ENCODE results near the gene PYGB.

PYGB gene

DNA sequence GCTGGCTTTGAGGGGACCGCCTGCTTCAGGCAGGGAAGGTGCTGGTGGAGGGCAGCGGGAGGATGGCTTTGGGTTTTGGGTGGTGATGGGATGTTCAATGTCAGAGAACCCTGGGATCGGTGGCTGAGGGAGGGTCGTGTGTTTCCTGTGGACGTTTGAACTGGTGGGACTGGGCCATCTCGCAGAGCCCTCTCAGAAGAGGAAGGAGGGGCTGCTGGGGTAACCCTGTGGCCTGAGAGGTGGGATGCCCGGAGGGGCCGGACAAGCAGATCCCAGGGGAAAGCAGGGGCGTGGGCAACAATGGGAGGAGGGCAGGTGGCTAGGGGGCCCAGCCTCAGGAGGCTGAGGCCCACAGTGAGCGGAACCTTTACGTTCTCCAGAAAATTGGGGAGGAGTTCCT, 34.9 kb downstream of the PYGB start:
- no peak for DNase-seq (ENCODE audit: low read depth, low spot score)

- DNase-seq (ENCODE audit: low read depth, low spot score) = no peak
These were observed 35.5 kb downstream of the PYGB start for GRCh38 chr20:25283221-25283951.

DNA sequence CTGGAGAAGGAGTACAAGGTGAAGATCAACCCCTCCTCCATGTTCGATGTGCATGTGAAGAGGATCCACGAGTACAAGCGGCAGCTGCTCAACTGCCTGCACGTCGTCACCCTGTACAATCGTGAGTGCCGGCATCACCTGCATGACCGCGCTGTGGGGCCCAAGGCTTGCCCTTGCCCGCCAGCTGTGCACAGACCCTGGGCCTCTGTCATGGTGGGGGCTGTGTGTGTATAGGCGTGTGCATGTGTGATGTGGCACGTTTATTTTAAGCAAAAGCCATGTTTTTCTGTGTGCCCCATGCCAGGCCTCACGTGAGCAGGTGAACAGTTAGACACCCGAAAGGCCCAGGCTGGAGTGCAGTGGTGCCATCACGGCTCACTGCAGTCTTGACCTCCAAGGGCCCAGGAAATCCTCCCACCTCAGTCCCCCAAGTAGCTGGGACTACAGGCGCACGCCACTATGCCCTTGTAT, 36.3 kb downstream of the PYGB start:
- DNase-seq (ENCODE audit: low read depth, low spot score) = no peak

DNA sequence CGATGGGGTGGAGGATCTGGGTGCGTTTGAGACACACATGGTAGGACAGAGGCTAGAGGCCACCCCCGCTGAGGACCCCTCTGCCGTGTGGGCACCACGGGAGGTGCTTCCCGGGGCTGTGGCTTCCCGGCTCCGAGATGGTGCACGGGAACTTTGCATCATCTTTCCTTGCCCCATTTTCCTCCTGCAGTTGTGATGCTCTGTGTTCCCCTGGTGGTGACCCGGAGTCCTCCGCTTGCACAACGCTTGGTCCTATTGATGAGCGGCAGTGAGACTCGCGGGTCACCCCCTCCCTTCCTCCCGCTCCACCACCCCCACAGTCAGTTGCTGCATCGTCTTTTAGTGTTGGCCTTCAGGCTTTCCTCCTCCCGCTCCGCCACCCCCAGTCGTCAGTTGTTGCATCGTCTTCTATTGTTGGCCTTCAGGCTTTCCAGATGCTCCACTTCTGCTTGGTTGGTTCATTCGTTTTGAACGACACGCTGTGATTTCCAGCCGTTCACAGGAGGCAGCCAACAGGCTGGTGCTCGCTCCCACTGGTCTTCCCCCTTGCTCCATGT, 37.3 kb downstream of the PYGB start:
- no peak for DNase-seq (ENCODE audit: low read depth, low spot score)

DNA sequence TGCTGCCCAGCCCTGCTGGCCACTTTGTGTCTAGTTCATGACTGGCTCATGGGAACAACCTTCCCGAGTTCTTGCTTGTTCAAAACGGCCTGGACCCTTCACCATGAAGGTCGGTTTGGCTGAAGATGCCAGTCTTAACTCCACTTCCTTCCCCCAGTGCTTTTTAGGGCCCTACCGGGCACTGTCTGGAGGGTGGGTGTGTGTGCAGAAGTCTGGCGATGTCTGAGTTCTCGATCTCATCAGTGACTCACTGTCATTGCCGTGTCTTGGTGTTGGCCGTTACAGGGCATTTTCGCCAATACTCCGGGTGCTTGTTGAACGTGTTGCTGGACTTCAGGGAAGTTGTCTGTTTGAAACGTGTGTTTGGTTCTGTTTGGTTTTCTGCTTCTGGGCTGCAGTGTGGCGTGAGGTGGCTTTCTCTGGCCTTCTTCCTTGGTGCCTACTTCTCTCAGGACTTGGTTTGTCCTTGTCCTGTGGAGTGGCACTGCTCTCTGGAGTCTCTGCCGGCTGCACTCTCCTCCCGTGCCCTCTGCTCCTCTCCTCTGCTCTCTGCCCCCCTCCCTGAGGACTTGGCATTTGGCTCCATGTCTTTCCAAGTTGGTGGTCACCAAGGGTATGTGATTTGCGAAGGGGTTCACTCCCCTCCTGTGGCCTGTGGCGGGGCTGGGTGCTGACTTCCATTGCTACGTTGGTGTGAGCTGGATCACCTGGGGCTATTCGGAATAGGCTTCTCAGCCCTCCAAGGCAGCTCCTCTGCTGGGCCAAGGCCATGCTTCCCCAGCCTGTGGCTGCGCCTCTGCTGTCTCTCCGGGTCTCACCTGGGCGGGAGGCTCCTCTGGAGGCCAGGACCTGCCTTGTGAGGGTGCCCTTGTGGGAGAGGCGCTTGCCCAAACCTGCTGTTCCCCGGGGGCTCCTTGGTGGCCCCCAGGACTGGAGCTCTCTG, 38.2 kb downstream of the PYGB start:
- DNase-seq (ENCODE audit: low read depth, low spot score) = no peak

GRCh38 chr20:25286917-25287316, 39.0 kb downstream of the PYGB start:
- DNase-seq (ENCODE audit: low read depth, low spot score) = no peak

DNA sequence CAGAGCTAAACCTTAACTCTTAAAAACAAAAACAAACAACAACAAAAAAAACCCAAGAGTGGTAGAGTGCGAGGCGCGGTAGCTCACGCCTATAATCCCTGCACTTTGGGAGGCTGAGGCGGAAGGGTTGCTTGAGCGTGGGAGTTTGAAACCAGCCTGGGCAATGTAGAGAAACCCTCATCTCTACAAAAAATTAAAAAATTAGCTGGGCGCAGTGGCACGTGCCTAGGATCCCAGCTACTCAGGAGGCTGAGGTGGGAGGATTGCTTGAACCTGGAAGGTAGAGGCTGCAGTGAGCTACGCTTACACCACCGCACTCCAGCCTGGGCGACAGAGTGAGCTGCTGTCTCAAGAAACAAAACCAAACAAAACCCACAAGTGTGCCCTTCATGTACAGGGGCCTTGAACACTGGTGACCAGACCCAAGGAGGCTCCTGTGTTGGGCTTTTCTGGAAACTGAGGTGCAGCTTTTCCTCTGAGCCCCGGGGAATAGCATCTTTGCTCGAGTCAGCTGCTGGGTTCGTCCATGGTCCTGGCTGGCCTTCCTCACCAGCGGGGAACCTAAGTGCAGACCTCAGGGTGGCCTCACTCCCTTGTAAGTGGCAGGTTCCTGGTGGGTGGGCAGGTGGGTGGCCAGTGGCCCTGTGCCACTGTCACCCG, 39.9 kb downstream of the PYGB start:
- DNase-seq (ENCODE audit: low read depth, low spot score) = no peak

DNA sequence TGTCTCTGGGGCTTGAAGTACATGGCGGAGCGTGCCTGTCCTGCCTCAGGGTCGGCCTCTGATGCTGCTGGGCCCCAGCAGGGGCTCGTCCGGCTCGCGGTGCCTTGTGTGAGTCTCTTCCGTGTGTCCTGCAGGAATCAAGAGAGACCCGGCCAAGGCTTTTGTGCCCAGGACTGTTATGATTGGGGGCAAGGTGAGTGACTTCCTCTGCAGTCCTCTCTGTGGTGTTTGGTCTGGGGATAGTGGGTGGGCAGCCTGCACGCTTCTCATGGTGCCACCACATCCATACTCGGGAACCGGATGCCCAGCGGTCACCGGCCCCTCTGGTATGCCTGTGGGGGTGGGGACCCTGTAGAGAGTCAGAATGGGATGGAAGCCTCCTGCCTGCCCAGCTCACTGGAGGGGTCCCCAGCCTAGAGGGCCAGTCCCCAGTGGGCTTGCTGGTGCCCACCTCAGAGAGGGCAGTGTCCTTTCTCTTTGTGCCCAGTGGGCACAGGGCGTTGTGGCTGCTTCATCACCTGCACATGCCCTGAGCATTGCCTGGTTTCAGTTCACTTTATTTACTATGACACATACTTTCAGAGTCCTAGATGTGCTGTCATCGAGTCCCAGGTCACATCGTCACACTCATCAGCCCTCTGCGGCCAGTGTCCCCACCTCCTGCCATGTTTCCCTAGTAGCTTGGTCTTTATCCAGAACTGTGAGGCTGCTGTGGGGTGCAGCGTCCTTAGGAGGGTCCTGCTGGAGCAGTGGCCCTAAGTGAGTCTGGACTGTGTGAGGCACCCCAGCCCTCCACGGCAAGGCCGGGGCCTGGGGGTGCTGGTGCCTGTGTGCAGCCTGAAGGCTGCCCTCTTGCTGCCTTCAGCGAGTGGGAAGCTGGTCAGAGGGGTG, 40.7 kb downstream of the PYGB start:
- DNase-seq (ENCODE audit: low read depth, low spot score) = no peak

DNA sequence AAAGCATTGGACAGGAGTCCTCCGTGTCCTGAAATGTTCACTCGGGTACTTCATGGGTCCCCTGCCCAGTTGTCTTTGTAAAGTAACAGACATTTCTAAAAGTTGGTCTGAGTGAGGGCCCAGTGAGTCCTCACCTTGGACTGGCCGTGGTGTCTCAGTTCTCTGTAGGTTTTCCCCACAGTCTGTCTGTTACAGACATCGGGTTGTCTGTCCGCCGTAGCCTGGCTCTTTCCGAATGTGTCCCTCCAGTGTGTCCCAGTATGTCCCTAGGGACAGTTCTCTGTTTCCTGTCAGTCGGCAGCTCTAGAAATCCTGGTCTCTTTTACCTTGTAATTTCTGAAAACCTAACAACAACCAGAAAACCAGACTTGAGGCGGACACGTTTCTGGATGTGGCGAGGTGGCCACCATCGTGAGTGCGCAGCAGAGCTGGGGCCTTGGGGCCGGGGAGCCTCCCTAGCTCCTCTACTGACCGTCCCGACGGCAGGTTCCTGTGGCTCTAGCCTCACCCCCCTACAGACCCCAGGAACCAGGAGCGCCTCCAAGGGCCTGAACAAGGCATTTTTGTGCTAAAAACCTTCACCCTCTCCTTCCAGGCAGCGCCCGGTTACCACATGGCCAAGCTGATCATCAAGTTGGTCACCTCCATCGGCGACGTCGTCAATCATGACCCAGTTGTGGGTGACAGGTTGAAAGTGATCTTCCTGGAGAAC, 42.2 kb downstream of the PYGB start:
- no peak for DNase-seq (ENCODE audit: low read depth, low spot score)

GRCh38 chr20:25290646-25291431, 43.0 kb downstream of the PYGB start:
- DNase-seq (ENCODE audit: low read depth, low spot score) = no peak

- DNase-seq (ENCODE audit: low read depth, low spot score) = no peak
These were observed 43.7 kb downstream of the PYGB start for GRCh38 chr20:25291432-25292133.

GRCh38 chr20:25292176-25292891, 44.4 kb downstream of the PYGB start:
- DNase-seq (ENCODE audit: low read depth, low spot score) = no peak

DNA sequence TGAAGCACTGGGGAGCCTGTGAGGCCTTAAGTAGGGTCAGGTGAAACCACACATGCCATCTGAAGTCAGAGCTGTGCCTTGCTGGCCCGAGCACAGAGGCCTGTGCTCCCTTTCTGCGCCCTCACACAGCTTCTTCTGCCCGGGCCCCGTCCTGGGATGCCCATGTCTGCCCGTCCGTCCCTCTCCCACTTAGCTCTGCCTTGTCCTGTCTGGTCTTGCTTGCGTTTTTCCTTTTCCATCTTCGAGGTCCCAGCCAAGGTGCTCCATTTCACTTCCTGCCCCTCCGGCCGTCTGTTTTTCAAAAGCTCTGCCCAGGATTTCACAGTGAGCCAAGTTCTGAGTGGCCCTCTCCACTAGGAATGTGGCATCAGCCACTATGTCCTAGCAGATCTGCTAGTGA, 45.6 kb downstream of the PYGB start:
- DNase-seq (ENCODE audit: low read depth, low spot score) = no peak

- DNase-seq (ENCODE audit: low read depth, low spot score) = no peak
These were observed 46.1 kb downstream of the PYGB start for GRCh38 chr20:25293910-25294458.

GRCh38 chr20:25294459-25295385, 46.8 kb downstream of the PYGB start:
- DNase-seq (ENCODE audit: low read depth, low spot score) = no peak

- DNase-seq (ENCODE audit: low read depth, low spot score) = no peak
These were observed 47.7 kb downstream of the PYGB start for GRCh38 chr20:25295386-25296093.
